ENCODE results near the gene CYTL1.
"Not testable (repeated sequence)": the region's sequence is repeated elsewhere in the genome, so short reads cannot be mapped to it uniquely, and the experiment has no call there.

Gene CYTL1, protein sequence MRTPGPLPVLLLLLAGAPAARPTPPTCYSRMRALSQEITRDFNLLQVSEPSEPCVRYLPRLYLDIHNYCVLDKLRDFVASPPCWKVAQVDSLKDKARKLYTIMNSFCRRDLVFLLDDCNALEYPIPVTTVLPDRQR

GRCh38 chr4:5019274-5019673 is at the start of gene CYTL1:
Gene CYTL1, minus strand, starts transcription at chr4:5019458. Its CDS starts 13 bp downstream, at chr4:5019445.
- DNase-seq = no peak

DNA sequence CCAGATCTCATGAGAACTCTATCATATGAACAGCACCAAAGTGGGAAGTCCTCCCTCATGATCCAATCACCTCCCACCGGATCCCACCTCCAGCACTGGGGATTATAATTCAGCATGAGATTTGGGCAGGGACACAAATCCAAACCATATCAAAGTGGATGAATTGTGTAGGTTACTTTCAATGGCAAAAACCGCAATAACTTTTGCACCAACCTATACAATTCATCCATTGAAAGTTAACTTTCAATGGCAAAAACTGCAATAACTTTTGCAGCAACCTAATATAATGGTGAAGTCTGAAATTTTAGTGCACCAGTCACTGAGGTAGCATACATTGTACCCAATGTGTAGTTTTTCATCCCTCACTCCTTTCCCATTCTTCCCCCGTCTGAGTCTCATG is 48.6 kb upstream of the CYTL1 start:
- DNase-seq = no peak

GRCh38 chr4:5066968-5067367 is 47.7 kb upstream of the CYTL1 start:
- DNase-seq = not testable (repeated sequence)

DNA sequence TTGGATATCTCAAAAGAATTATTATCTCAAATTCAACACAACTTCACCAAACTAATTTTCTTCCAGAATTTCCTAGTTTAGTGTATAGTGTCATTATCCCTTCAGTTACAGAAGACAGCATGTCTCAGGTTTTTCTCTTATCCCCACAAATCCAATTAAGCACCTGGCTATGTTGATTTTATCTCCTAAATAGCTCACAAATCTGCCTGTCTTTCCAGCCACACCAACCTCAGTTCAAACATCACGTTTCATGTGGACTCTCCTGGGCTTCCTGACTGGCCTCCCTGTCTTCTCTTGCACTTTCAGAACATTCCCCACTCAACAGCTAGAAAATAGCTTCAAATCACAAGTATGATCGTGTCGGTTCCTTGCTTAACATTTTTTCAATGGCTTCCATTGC is 46.8 kb upstream of the CYTL1 start:
- no peak for DNase-seq

- no peak for DNase-seq
Observed at GRCh38 chr4:5055411-5055810, 36.2 kb upstream of the CYTL1 start.

DNA sequence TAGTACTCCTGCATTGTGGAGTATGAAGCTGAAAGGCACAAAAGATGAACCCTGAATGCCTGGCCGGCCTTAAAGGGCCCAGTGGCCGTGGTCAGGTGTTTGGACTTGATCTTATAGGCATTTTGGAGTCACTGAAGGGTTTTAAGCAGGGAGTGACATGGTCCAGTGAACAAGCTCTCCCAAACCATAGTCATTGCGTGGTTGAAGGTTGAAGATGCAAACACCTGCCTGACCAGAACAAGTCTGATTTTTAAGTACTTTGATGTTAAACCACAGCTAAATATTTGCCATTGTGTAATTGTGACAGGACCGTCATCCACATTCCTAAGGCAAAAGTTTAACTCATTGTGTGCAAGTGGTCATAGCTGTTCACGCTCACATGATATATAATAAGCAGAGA is 35.3 kb upstream of the CYTL1 start:
- DNase-seq = no peak

GRCh38 chr4:5052726-5053425 is 33.6 kb upstream of the CYTL1 start:
- no peak for DNase-seq

DNA sequence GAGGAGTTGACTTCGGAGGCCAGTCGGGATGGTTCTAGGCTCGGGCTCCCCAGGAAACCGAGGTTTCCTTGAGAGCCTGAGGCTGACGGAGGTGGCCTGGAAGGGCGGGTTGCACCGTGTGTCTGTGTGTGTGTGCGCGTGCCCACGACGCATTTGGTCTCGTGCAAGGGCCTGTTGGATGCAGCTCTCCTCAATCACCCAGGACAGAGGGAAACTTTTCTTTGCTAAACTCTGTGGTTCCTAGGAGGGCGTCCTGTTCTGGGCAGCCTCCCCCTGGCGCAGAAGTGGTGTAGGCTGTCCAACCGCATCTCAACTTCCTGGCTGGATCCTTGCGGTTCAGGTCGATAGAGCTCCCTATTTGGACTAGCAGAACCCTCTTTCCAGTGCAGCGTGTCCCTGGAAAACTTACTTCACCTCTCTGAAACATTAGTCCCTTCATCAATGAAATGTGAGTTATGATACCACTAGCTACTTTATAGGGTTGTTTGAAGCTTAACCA is 33.0 kb upstream of the CYTL1 start:
- no peak for DNase-seq

DNA sequence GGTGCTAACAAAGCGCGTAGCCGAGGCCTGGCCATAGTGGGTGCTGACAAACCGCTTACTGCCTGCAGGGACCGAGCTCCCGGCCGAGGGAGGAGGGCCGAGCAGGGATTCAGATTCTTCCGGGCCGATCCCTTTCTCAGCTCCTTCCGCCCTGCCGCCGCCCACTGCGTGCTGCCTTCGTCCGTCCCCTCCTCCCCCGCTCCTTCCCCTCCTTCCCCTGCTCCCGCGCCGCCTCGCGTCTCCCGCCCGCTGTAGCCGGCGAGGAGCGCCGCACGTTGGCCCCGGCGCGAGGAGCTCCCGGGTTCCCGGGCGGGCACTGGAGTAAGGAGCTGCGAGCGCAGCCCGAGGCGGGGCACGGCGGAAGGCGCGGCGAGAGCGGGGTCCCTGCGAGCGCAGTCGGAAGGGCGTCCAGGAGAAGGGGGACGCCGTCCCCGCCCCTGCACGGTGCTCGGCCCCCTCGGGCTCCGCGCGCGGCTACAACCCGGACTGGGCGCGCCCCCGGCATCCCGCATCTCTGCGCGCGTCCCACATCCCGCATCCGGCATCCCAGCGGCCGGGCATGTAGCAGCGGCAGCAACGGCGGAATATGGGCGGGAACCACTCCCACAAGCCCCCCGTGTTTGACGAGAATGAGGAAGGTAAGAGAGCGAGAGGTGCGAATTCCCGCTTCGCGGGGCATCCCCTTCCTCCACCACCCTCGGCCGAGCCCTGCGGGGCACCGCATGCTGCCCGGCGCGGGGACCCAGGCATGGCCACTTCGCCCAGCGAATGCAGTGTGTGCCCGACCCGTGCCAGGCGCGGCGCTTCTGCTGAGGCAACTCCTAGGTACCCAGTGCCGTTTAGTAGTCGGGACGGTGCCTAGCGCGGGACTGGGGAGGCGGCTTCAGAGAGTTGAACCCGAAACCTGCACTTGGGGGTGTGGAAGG is 32.3 kb upstream of the CYTL1 start, which contains the start of gene STK32B:
STK32B (plus strand) TSS at position 203 of the 926 bp plus-strand sequence.
- no peak for DNase-seq

DNA sequence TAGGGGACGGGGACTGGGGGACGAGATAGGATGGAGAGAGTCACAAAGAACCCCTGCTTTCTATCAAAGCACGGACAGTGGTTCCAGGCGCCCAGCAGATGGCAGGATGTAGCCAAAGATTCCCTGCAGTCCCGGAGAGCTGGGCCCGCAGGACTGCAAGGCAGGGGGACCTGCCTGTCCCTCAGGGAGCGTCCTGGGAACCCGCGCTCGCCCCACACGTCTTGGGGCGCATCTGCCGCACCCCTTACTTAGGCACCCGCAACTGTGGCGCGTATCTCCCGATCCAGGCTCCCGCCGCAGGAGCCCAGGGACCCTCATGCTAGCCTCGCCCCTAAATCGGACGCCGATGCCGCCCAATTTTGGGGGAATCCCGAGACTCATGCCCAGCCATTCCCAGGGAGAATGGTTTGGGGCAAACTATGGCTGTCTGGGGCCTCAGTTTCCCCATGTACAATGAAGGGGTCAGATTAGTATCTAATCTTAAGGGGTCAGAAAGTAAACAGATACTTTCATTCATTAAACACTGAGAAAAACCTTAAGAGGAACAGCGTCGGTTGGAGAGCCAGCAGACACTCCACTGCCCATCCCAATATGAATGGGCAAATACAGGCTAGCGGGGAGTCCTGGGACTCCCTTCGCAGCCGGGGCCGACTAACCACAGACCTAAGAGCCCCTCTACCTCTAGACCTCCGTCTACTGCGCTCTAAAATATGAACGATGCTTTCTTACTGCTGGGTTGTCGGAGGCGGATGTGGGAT is 31.4 kb upstream of the CYTL1 start:
- no peak for DNase-seq

DNA sequence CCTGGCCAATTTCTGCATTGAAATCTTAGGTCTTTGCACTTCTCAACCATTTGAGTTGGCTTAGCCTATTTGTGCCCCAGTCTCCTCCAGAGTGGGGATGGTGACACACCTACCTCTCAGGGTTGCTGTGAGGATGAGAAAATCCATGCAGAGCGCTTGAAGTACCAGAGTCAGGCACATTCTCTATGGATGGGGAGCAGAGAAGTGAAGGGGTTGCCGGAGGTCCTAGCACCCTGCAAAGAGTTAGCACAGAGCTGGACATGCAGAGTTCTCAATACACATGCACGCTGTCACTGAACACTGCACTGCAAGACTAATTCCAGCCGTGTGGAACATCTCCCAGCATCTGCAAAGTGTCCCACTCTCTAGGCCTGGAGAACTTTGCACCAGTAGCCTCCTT is 29.5 kb upstream of the CYTL1 start:
- no peak for DNase-seq

GRCh38 chr4:5045097-5045496 is 25.8 kb upstream of the CYTL1 start:
- DNase-seq = no peak

- DNase-seq = no peak
Observed at GRCh38 chr4:5044341-5044740, 25.1 kb upstream of the CYTL1 start.

DNA sequence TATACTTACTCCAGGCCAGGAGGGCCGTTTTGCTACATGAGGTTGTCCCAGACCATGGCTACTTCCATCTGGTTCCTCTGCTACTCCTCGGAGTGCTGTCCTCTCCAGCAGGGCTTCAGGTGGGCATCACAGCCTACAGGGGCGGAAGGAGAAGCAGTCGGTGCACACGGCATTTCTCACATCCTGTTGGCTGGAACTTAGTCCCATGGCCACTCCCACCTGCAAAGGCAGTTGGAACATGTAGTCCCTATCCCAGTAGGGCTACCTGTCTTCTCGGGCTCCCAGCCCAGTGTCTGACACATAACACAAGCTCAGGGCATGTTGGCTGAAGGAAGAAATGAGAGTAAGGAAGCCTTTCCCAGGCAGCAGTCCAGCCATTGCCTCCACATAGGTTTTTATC is 24.3 kb upstream of the CYTL1 start:
- no peak for DNase-seq

DNA sequence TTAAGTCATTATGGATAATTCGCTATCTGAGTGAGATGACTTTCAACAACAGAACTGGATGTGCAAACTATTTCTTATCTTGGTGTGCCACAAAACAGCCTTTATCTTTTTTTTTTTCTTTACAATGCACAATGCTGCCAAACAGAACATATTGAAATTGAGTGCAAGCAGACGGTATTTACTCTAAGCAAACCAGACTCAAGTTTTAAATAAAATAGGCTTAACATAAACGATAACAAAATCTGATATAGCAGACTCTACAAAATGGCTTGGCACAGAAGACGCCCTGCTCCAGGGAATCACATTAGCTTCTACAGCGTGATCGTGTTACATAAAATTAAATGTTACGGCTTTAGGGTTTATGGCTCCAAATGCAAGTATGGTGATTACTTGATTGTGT is 22.4 kb upstream of the CYTL1 start:
- DNase-seq = no peak

DNA sequence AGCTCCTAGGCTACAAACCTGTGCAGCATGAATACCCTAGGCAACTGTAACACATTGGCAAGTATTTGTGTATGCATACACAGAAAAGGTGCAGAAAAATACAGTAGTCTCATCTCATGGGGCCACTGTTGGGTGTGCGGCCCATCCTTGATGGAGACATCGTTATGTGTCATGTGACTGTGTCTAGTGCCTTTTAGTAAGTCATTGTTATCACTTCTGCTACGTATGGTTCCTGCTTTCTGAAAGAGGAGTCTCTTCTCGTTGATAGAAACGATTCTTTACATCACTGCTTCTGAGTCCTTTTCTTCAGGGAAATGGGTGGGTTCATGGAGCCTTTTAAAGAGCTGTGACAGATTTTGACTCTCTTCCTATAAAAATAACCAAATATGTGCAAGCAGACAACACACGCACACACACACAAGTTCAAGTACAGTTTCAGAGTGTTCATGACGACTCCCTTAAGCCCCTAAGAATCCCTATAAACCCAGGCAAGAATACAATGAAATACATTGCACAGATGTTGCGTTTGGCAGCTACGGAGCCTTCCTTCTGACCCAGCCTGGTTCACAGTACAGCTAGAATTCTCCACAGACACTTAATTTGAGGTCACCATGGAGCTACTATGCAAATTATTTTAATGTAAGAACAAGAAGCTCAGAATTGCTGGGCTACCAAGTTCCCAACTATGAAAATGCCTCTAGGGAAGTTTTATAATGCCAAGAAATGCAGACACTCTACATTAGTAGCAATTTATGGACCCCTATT is 21.8 kb upstream of the CYTL1 start:
- no peak for DNase-seq

- no peak for DNase-seq
Observed at GRCh38 chr4:5039800-5040199, 20.5 kb upstream of the CYTL1 start.

DNA sequence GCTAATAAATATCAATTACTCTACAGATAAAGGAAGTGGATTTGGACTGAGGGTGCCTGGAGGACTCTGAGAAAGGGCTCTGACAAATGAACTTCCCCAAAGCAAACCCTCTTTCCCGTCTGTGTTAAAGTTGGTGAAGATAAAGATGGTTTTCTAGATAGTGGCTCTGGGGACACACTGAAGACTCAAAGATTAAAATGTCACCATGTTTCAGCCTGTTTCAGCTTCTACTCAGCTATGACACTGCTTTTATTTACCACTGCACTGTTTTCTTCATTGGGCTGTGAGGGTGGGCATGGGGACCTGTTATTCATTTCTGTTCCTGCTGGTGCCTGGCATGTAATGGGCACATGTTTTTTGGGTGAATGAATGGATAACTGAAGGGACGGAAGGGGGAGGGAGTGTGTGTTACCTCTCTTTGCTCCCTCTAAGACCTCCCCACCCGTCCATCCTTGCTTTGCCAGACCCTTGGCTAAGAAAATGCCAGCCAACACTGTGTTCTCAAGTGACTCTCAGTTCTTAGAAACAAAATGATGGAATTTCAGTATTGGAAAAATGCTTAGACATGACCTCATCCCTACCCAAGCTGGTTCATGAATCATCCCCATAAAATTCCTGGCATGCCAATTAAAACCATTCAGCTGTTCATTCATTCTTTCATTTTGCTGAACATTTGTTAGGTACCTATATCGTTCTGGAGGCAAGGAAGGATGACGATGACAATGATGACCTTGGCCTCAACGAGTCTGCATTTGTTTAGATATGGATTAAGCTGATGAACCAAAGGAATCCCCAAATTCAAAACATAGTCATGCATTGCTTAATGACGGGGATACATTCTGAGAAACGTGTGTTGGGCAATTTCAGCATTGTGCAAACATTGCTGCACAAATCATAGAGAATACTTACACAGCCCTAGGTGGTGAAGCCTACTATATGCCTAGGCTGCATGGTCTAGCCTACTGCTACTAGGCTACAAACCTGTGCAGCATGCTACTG is 18.6 kb upstream of the CYTL1 start:
- DNase-seq = no peak

- DNase-seq = no peak
Observed at GRCh38 chr4:5036239-5036638, 17.0 kb upstream of the CYTL1 start.

GRCh38 chr4:5034206-5034605 is 14.9 kb upstream of the CYTL1 start:
- no peak for DNase-seq
